SK-N-SH treated with all-trans-retinoic acid at 6 μM for 48 hours (cell line): ENCODE data around the gene DACT3.

Experiments used
- ATAC-seq: fragments of 200-7000 bp; cut with Tn5 transposase; 3 replicates; pipeline ENCODE4 v1.9.1; 2020; ENCODE audit warnings: mild to moderate bottlenecking, moderate library complexity
- ARNTL ChIP-seq: fragments of 450-650 bp; formaldehyde crosslinking; IDR thresholded peaks from 2 replicates; pipeline ENCODE4 v1.5.0; 2020; ENCODE audit warnings: low read depth, mild to moderate bottlenecking, moderate library complexity, borderline replicate concordance
- BACH2 ChIP-seq: fragments of 250-450 bp; sonication (Bioruptor Pico); IDR thresholded peaks from 2 replicates; pipeline ENCODE4 v1.9.0; 2021; ENCODE audit warnings: mild to moderate bottlenecking, borderline replicate concordance
- CSDC2 ChIP-seq: fragments of 250-450 bp; sonication (Bioruptor Pico); IDR thresholded peaks from 2 replicates; pipeline ENCODE4 v1.5.0; 2020; ENCODE audit warnings: mild to moderate bottlenecking, moderate library complexity
- ESRRG ChIP-seq: fragments of 250-450 bp; sonication (Bioruptor Pico); IDR thresholded peaks from 2 replicates; pipeline ENCODE4 v1.6.1; 2021; ENCODE audit warnings: mild to moderate bottlenecking
- GLIS3 ChIP-seq: fragments of 250-450 bp; sonication (Bioruptor Pico); IDR thresholded peaks from 2 replicates; pipeline ENCODE4 v1.5.0; 2020; ENCODE audit warnings: mild to moderate bottlenecking, moderate library complexity
- ISL1 ChIP-seq: fragments of 250-450 bp; sonication (Bioruptor Pico); IDR thresholded peaks from 2 replicates; pipeline ENCODE4 v2.1.2; 2022; ENCODE audit warnings: mild to moderate bottlenecking, moderate library complexity
- OSR1 ChIP-seq: fragments of 250-450 bp; sonication (Bioruptor Pico); IDR thresholded peaks from 2 replicates; pipeline ENCODE4 v1.8.0; 2022; ENCODE audit warnings: moderate library complexity, mild to moderate bottlenecking, inconsistent platforms
- PPARA ChIP-seq: fragments of 250-450 bp; sonication (Bioruptor Pico); IDR thresholded peaks from 2 replicates; pipeline ENCODE4 v1.5.0; 2020; ENCODE audit warnings: mild to moderate bottlenecking, borderline replicate concordance
- RARB ChIP-seq: fragments of 250-450 bp; sonication (Bioruptor Pico); IDR thresholded peaks from 2 replicates; pipeline ENCODE4 v1.8.0; 2021; ENCODE audit warnings: mild to moderate bottlenecking, moderate library complexity
- SNAI2 ChIP-seq: fragments of 250-450 bp; sonication (Bioruptor Pico); IDR thresholded peaks from 2 replicates; pipeline ENCODE4 v1.5.0; 2020; ENCODE audit warnings: mild to moderate bottlenecking, moderate library complexity
- TCF4 ChIP-seq: fragments of 250-450 bp; sonication (Bioruptor Pico); IDR thresholded peaks from 2 replicates; pipeline ENCODE4 v1.8.0; 2021; ENCODE audit warnings: mild to moderate bottlenecking, moderate library complexity, borderline replicate concordance
- TOX ChIP-seq: fragments of 250-450 bp; sonication (Bioruptor Pico); IDR thresholded peaks from 2 replicates; pipeline ENCODE4 v1.8.0; 2021; ENCODE audit warnings: mild to moderate bottlenecking, moderate library complexity, borderline replicate concordance
- ZFP3 ChIP-seq: fragments of 250-450 bp; sonication (Bioruptor Pico); IDR thresholded peaks from 2 replicates; pipeline ENCODE4 v1.5.0; 2020; ENCODE audit warnings: mild to moderate bottlenecking, moderate library complexity
- ZFP30 ChIP-seq: fragments of 450-650 bp; formaldehyde crosslinking; IDR thresholded peaks from 2 replicates; pipeline ENCODE4 v1.5.0; 2022; ENCODE audit warnings: mild to moderate bottlenecking, moderate library complexity
- ZNF565 ChIP-seq: fragments of 450-650 bp; formaldehyde crosslinking; conservative IDR thresholded peaks from 2 replicates; pipeline ENCODE4 v1.5.0; 2020; ENCODE audit warnings: low read depth, mild to moderate bottlenecking, moderate library complexity
- ZNF70 ChIP-seq: fragments of 450-650 bp; formaldehyde crosslinking; IDR thresholded peaks from 2 replicates; pipeline ENCODE4 v1.5.0; 2020; ENCODE audit warnings: mild to moderate bottlenecking, moderate library complexity
- ZNF8 ChIP-seq: fragments of 450-650 bp; formaldehyde crosslinking; IDR thresholded peaks from 2 replicates; pipeline ENCODE4 v1.5.0; 2020; ENCODE audit warnings: mild to moderate bottlenecking, moderate library complexity
- TF ChIP-seq, protein P1 (sequence below): fragments of 250-450 bp; sonication (Bioruptor Pico); IDR thresholded peaks from 2 replicates; pipeline ENCODE4 v1.5.1; 2021; ENCODE audit warnings: mild to moderate bottlenecking, moderate library complexity
- TF ChIP-seq, protein P2 (sequence below): fragments of 250-450 bp; sonication (Bioruptor Pico); IDR thresholded peaks from 2 replicates; pipeline ENCODE4 v1.8.0; 2020; ENCODE audit warnings: mild to moderate bottlenecking, moderate library complexity, borderline replicate concordance
- TF ChIP-seq, protein P3 (sequence below): fragments of 250-450 bp; sonication (Bioruptor Pico); IDR thresholded peaks from 2 replicates; pipeline ENCODE4 v1.8.0; 2021; ENCODE audit warnings: low read depth, mild to moderate bottlenecking, moderate library complexity, borderline replicate concordance
- TF ChIP-seq, protein P4 (sequence below): fragments of 250-450 bp; sonication (Bioruptor Pico); IDR thresholded peaks from 2 replicates; pipeline ENCODE4 v1.5.1; 2020; ENCODE audit warnings: low read depth, mild to moderate bottlenecking, moderate library complexity
- TF ChIP-seq, protein P5 (sequence below): fragments of 250-450 bp; sonication (Bioruptor Pico); IDR thresholded peaks from 2 replicates; pipeline ENCODE4 v1.5.0; 2020; ENCODE audit warnings: mild to moderate bottlenecking, moderate library complexity

DACT3 gene

DNA sequence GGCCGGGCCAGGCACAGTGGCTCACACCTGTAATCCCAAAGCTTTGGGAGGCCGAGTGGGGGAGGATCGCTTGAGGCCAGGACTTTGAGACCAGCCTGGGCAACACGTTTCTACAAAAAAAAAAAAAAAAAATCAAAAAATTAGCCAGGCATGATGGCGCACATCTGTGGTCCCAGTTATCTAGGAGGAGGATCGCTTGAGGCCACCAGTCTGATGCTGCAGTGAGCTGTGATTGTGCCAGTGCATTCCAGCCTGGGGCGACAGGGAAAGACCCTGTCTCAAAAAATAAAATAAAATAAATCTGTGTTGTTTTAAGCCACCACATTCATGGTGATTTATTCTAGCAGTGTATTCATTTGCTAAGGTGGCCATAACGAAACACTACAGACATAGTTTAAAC lies 4.1 kb upstream of the DACT3 start:
- TF ChIP-seq CSDC2 (CRISPR knock-in tag) (no peak), ESRRG (CRISPR knock-in tag) (no peak), OSR1 (CRISPR knock-in tag) (no peak), GLIS3 (no peak), SNAI2 (CRISPR knock-in tag) (no peak), PPARA (no peak)
- TF ChIP-seq, protein P1, sequence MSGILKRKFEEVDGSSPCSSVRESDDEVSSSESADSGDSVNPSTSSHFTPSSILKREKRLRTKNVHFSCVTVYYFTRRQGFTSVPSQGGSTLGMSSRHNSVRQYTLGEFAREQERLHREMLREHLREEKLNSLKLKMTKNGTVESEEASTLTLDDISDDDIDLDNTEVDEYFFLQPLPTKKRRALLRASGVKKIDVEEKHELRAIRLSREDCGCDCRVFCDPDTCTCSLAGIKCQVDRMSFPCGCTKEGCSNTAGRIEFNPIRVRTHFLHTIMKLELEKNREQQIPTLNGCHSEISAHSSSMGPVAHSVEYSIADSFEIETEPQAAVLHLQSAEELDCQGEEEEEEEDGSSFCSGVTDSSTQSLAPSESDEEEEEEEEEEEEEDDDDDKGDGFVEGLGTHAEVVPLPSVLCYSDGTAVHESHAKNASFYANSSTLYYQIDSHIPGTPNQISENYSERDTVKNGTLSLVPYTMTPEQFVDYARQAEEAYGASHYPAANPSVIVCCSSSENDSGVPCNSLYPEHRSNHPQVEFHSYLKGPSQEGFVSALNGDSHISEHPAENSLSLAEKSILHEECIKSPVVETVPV (CRISPR knock-in tag), result no peak
- ATAC-seq, result no peak

DNA sequence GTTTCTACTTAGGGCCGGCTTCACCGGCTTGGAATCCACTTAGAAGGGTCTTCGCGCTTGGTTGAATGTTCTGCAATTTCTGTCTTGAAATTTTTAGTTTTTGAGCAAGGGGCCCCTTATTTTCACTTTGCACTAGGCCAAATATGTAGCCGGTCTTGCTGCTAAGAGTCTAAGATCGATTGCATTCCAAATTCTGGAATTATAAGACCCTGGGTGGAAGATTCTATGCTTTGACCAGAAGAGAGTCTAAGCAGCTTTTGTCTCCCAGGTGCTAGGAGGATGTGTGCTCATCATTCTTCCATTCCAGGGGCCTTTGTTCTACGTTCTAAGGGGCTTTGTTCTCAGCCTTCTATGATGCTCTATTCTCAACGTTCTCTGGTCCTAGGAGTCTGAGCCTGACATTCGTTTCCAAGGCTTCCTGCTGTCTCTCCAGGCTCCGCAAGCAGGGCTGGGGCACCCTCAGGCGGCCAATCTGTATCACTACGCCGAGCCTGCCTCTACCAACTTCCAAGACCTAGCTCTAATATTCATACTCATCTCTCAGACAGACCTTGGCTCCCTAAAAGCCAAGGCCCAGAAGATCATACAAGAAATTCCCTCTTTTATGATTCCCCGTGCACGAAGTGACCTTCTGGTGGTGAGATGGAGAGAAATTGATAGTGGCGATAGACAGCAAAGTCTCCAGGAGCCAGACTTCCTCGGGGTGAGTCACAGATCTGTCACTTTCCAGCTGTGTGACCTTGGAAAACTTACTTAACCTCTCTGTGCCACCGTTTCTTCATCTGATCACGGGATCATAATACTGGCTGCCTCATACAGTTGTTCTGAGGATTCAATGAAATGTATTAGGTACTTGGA lies 982 bp upstream of the DACT3 start:
- ATAC-seq, result peak; percentile 81
- TF ChIP-seq ARNTL (CRISPR knock-in tag), result no peak
- TF ChIP-seq TOX (CRISPR knock-in tag), result no peak
- no peak for TF ChIP-seq BACH2 (CRISPR knock-in tag)
- no peak for TF ChIP-seq ZFP3
- TF ChIP-seq ZNF565, result no peak
- TF ChIP-seq, protein P2, sequence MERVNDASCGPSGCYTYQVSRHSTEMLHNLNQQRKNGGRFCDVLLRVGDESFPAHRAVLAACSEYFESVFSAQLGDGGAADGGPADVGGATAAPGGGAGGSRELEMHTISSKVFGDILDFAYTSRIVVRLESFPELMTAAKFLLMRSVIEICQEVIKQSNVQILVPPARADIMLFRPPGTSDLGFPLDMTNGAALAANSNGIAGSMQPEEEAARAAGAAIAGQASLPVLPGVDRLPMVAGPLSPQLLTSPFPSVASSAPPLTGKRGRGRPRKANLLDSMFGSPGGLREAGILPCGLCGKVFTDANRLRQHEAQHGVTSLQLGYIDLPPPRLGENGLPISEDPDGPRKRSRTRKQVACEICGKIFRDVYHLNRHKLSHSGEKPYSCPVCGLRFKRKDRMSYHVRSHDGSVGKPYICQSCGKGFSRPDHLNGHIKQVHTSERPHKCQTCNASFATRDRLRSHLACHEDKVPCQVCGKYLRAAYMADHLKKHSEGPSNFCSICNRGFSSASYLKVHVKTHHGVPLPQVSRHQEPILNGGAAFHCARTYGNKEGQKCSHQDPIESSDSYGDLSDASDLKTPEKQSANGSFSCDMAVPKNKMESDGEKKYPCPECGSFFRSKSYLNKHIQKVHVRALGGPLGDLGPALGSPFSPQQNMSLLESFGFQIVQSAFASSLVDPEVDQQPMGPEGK (CRISPR knock-in tag), result no peak
- TF ChIP-seq ISL1, result no peak
- no peak for TF ChIP-seq ZNF8 (CRISPR knock-in tag)
- no peak for TF ChIP-seq ESRRG (CRISPR knock-in tag)
- no peak for TF ChIP-seq RARB (CRISPR knock-in tag)
- TF ChIP-seq, protein P1 (CRISPR knock-in tag), result no peak
- no peak for TF ChIP-seq TCF4 (CRISPR knock-in tag)
- no peak for TF ChIP-seq ZNF70 (CRISPR knock-in tag)
- TF ChIP-seq, protein P3, sequence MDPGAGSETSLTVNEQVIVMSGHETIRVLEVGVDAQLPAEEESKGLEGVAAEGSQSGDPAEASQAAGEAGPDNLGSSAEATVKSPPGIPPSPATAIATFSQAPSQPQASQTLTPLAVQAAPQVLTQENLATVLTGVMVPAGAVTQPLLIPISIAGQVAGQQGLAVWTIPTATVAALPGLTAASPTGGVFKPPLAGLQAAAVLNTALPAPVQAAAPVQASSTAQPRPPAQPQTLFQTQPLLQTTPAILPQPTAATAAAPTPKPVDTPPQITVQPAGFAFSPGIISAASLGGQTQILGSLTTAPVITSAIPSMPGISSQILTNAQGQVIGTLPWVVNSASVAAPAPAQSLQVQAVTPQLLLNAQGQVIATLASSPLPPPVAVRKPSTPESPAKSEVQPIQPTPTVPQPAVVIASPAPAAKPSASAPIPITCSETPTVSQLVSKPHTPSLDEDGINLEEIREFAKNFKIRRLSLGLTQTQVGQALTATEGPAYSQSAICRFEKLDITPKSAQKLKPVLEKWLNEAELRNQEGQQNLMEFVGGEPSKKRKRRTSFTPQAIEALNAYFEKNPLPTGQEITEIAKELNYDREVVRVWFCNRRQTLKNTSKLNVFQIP, result no peak
- no peak for TF ChIP-seq CSDC2 (CRISPR knock-in tag)
- TF ChIP-seq, protein P4, sequence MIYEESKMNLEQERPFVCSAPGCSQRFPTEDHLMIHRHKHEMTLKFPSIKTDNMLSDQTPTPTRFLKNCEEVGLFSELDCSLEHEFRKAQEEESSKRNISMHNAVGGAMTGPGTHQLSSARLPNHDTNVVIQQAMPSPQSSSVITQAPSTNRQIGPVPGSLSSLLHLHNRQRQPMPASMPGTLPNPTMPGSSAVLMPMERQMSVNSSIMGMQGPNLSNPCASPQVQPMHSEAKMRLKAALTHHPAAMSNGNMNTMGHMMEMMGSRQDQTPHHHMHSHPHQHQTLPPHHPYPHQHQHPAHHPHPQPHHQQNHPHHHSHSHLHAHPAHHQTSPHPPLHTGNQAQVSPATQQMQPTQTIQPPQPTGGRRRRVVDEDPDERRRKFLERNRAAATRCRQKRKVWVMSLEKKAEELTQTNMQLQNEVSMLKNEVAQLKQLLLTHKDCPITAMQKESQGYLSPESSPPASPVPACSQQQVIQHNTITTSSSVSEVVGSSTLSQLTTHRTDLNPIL (CRISPR knock-in tag), result no peak
- TF ChIP-seq, protein P5, sequence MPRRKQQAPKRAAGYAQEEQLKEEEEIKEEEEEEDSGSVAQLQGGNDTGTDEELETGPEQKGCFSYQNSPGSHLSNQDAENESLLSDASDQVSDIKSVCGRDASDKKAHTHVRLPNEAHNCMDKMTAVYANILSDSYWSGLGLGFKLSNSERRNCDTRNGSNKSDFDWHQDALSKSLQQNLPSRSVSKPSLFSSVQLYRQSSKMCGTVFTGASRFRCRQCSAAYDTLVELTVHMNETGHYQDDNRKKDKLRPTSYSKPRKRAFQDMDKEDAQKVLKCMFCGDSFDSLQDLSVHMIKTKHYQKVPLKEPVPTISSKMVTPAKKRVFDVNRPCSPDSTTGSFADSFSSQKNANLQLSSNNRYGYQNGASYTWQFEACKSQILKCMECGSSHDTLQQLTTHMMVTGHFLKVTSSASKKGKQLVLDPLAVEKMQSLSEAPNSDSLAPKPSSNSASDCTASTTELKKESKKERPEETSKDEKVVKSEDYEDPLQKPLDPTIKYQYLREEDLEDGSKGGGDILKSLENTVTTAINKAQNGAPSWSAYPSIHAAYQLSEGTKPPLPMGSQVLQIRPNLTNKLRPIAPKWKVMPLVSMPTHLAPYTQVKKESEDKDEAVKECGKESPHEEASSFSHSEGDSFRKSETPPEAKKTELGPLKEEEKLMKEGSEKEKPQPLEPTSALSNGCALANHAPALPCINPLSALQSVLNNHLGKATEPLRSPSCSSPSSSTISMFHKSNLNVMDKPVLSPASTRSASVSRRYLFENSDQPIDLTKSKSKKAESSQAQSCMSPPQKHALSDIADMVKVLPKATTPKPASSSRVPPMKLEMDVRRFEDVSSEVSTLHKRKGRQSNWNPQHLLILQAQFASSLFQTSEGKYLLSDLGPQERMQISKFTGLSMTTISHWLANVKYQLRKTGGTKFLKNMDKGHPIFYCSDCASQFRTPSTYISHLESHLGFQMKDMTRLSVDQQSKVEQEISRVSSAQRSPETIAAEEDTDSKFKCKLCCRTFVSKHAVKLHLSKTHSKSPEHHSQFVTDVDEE, result no peak
- no peak for TF ChIP-seq ZFP30 (CRISPR knock-in tag)
- no peak for TF ChIP-seq PPARA
